Activated T-cell treated with anti-CD3 and anti-CD28 coated beads, Interleukin-2, amount 50 U/mL, for 48 hours (primary cell): Measurements from ENCODE around the gene SIM1.

Experiments used
- DNase-seq, 2 experiments: peaks; one replicate each; pipeline ENCODE4 v3.0.0-alpha.2; 2020

SIM1 gene

GRCh38 chr6:100455230-100456124 lies 9.2 kb downstream of the SIM1 start:
- DNase-seq = no peak

- DNase-seq = no peak
These were observed 10.0 kb downstream of the SIM1 start for GRCh38 chr6:100454551-100455229.

GRCh38 chr6:100453701-100454521 lies 10.8 kb downstream of the SIM1 start:
- DNase-seq = no peak

GRCh38 chr6:100452998-100453397 lies 11.7 kb downstream of the SIM1 start:
- DNase-seq = no peak

GRCh38 chr6:100451577-100451976 lies 13.1 kb downstream of the SIM1 start:
- no peak for DNase-seq

- DNase-seq = no peak
These were observed 15.5 kb downstream of the SIM1 start for GRCh38 chr6:100449239-100449691.

GRCh38 chr6:100447900-100448748 lies 16.6 kb downstream of the SIM1 start:
- no peak for DNase-seq

- no peak for DNase-seq
These were observed 17.4 kb downstream of the SIM1 start for GRCh38 chr6:100447081-100447899.

GRCh38 chr6:100446115-100447080 lies 18.3 kb downstream of the SIM1 start:
- no peak for DNase-seq

- DNase-seq = no peak
These were observed 19.2 kb downstream of the SIM1 start for GRCh38 chr6:100445512-100445911.

- no peak for DNase-seq
These were observed 23.8 kb downstream of the SIM1 start for GRCh38 chr6:100440935-100441334.

GRCh38 chr6:100435299-100435698 lies 29.4 kb downstream of the SIM1 start:
- DNase-seq = no peak

- no peak for DNase-seq
These were observed 30.8 kb downstream of the SIM1 start for GRCh38 chr6:100433726-100434435.

- no peak for DNase-seq
These were observed 32.6 kb downstream of the SIM1 start for GRCh38 chr6:100432136-100432535.

GRCh38 chr6:100430962-100431361 lies 33.8 kb downstream of the SIM1 start:
- DNase-seq = no peak

- DNase-seq = no peak
These were observed 37.3 kb downstream of the SIM1 start for GRCh38 chr6:100427452-100427851.

- DNase-seq = no peak
These were observed 37.9 kb downstream of the SIM1 start for GRCh38 chr6:100426744-100427338.

GRCh38 chr6:100426241-100426640 lies 38.5 kb downstream of the SIM1 start:
- no peak for DNase-seq

- no peak for DNase-seq
These were observed 44.0 kb downstream of the SIM1 start for GRCh38 chr6:100420711-100421110.
